ENCODE data around the gene IMMP1L. TPM values are rescaled to one million over a fixed set of nuclear protein-coding genes. Genes with fewer than 3 reads are reported as not detected.

Gene IMMP1L
- total and polyA plus RNA-seq, 10 of the 15 experiments (the other 5 are each of a cell fraction or from before 2014, with no cell fraction given) = 29.4 to 145 (median 85.8) TPM

GRCh38 chr11:31509429-31510345, at the start of gene IMMP1L, which contains the start of gene ELP4 (continued):
- TF ChIP-seq E2F8 (IDR thresholded peaks at IDR 0.05; ENCODE audit: low read depth, partially characterized antibody) (no peak), CREM (IDR thresholded peaks at IDR 0.05; ENCODE audit: low read depth) (peak; percentile 52; the same call in 1 of the 2 replicates), NFYA (IDR thresholded peaks at IDR 0.05; ENCODE audit: borderline replicate concordance, low read depth, low read length) (peak; percentile 78), SMAD1 (IDR thresholded peaks at IDR 0.05; ENCODE audit: low read depth, partially characterized antibody) (no peak), GABPA (IDR thresholded peaks at IDR 0.05; ENCODE audit: low read depth) (no peak), PML (IDR thresholded peaks at IDR 0.05; ENCODE audit: low read length) (peak; percentile 75), ESRRA (IDR thresholded peaks at IDR 0.05; ENCODE audit: low read length) (no peak), SMAD5 (IDR thresholded peaks at IDR 0.05; ENCODE audit: low read depth) (no peak), TBL1XR1 (IDR thresholded peaks at IDR 0.05; ENCODE audit: low read depth, low read length) (no peak), NBN (IDR thresholded peaks at IDR 0.05) (no peak), RBBP5 (conservative IDR thresholded peaks at IDR 0.05) (peak; percentile 88; the same call in 1 of the 2 replicates)
- TF ChIP-seq, protein P1, sequence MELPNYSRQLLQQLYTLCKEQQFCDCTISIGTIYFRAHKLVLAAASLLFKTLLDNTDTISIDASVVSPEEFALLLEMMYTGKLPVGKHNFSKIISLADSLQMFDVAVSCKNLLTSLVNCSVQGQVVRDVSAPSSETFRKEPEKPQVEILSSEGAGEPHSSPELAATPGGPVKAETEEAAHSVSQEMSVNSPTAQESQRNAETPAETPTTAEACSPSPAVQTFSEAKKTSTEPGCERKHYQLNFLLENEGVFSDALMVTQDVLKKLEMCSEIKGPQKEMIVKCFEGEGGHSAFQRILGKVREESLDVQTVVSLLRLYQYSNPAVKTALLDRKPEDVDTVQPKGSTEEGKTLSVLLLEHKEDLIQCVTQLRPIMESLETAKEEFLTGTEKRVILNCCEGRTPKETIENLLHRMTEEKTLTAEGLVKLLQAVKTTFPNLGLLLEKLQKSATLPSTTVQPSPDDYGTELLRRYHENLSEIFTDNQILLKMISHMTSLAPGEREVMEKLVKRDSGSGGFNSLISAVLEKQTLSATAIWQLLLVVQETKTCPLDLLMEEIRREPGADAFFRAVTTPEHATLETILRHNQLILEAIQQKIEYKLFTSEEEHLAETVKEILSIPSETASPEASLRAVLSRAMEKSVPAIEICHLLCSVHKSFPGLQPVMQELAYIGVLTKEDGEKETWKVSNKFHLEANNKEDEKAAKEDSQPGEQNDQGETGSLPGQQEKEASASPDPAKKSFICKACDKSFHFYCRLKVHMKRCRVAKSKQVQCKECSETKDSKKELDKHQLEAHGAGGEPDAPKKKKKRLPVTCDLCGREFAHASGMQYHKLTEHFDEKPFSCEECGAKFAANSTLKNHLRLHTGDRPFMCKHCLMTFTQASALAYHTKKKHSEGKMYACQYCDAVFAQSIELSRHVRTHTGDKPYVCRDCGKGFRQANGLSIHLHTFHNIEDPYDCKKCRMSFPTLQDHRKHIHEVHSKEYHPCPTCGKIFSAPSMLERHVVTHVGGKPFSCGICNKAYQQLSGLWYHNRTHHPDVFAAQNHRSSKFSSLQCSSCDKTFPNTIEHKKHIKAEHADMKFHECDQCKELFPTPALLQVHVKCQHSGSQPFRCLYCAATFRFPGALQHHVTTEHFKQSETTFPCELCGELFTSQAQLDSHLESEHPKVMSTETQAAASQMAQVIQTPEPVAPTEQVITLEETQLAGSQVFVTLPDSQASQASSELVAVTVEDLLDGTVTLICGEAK (IDR thresholded peaks at IDR 0.05; ENCODE audit: borderline replicate concordance) = peak; percentile 49; the same call in 1 of the 2 replicates
- TF ChIP-seq, protein P2, sequence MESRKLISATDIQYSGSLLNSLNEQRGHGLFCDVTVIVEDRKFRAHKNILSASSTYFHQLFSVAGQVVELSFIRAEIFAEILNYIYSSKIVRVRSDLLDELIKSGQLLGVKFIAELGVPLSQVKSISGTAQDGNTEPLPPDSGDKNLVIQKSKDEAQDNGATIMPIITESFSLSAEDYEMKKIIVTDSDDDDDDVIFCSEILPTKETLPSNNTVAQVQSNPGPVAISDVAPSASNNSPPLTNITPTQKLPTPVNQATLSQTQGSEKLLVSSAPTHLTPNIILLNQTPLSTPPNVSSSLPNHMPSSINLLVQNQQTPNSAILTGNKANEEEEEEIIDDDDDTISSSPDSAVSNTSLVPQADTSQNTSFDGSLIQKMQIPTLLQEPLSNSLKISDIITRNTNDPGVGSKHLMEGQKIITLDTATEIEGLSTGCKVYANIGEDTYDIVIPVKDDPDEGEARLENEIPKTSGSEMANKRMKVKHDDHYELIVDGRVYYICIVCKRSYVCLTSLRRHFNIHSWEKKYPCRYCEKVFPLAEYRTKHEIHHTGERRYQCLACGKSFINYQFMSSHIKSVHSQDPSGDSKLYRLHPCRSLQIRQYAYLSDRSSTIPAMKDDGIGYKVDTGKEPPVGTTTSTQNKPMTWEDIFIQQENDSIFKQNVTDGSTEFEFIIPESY (IDR thresholded peaks at IDR 0.05) = no peak
- TF ChIP-seq, protein P3, sequence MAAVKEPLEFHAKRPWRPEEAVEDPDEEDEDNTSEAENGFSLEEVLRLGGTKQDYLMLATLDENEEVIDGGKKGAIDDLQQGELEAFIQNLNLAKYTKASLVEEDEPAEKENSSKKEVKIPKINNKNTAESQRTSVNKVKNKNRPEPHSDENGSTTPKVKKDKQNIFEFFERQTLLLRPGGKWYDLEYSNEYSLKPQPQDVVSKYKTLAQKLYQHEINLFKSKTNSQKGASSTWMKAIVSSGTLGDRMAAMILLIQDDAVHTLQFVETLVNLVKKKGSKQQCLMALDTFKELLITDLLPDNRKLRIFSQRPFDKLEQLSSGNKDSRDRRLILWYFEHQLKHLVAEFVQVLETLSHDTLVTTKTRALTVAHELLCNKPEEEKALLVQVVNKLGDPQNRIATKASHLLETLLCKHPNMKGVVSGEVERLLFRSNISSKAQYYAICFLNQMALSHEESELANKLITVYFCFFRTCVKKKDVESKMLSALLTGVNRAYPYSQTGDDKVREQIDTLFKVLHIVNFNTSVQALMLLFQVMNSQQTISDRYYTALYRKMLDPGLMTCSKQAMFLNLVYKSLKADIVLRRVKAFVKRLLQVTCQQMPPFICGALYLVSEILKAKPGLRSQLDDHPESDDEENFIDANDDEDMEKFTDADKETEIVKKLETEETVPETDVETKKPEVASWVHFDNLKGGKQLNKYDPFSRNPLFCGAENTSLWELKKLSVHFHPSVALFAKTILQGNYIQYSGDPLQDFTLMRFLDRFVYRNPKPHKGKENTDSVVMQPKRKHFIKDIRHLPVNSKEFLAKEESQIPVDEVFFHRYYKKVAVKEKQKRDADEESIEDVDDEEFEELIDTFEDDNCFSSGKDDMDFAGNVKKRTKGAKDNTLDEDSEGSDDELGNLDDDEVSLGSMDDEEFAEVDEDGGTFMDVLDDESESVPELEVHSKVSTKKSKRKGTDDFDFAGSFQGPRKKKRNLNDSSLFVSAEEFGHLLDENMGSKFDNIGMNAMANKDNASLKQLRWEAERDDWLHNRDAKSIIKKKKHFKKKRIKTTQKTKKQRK (IDR thresholded peaks at IDR 0.05; ENCODE audit: low read depth, low read length) = no peak
- TF ChIP-seq, protein P4, sequence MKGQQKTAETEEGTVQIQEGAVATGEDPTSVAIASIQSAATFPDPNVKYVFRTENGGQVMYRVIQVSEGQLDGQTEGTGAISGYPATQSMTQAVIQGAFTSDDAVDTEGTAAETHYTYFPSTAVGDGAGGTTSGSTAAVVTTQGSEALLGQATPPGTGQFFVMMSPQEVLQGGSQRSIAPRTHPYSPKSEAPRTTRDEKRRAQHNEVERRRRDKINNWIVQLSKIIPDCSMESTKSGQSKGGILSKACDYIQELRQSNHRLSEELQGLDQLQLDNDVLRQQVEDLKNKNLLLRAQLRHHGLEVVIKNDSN (IDR thresholded peaks at IDR 0.05; ENCODE audit: borderline replicate concordance, extremely low read length, insufficient read depth, low read depth, low read length) = no peak

Measured in GM12878 (cell line).